Hepatocyte (in vitro differentiated cells): ENCODE data around the gene GPC2.

ENCODE experiments used
- EZH2 ChIP-seq: fragments of 200-600 bp; sonication (generic); IDR thresholded peaks from 2 replicates; pipeline ENCODE4 v1.6.1; 2016; ENCODE audit warnings: antibody characterized with exemption, mild to moderate bottlenecking, borderline replicate concordance
- TF ChIP-seq, protein P1 (sequence below): fragments of 200-600 bp; sonication (generic); IDR thresholded peaks from 2 replicates; pipeline ENCODE4 v1.5.1; 2016; ENCODE audit warnings: antibody characterized with exemption, mild to moderate bottlenecking; ENCODE audit not compliant: poor library complexity

GRCh38 chr7:100215895-100216294, 38.7 kb upstream of the GPC2 start:
- TF ChIP-seq EZH2 = no peak
- TF ChIP-seq, protein P1, sequence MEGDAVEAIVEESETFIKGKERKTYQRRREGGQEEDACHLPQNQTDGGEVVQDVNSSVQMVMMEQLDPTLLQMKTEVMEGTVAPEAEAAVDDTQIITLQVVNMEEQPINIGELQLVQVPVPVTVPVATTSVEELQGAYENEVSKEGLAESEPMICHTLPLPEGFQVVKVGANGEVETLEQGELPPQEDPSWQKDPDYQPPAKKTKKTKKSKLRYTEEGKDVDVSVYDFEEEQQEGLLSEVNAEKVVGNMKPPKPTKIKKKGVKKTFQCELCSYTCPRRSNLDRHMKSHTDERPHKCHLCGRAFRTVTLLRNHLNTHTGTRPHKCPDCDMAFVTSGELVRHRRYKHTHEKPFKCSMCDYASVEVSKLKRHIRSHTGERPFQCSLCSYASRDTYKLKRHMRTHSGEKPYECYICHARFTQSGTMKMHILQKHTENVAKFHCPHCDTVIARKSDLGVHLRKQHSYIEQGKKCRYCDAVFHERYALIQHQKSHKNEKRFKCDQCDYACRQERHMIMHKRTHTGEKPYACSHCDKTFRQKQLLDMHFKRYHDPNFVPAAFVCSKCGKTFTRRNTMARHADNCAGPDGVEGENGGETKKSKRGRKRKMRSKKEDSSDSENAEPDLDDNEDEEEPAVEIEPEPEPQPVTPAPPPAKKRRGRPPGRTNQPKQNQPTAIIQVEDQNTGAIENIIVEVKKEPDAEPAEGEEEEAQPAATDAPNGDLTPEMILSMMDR = no peak
